PC-3 (cell line): ENCODE results near the gene CTNNA2.

Experiments used
- EZH2 ChIP-seq: fragments of 300-600 bp; sonication (generic); IDR thresholded peaks from one replicate; pipeline ENCODE4 v1.6.1; 2017; ENCODE audit warnings: antibody characterized with exemption, mild to moderate bottlenecking, low read length; ENCODE audit not compliant: unreplicated experiment
- EZH2phosphoT487 ChIP-seq: fragments of 300-600 bp; sonication (generic); IDR thresholded peaks from 2 replicates; pipeline ENCODE4 v1.6.1; 2018; ENCODE audit warnings: mild to moderate bottlenecking, antibody characterized with exemption, low read length, borderline replicate concordance
- TF ChIP-seq, protein P1 (sequence below): fragments of 300-600 bp; sonication (generic); conservative IDR thresholded peaks from 2 replicates; pipeline ENCODE4 v1.5.1; 2017; ENCODE audit warnings: antibody characterized with exemption, low read depth, mild to moderate bottlenecking, low read length

DNA sequence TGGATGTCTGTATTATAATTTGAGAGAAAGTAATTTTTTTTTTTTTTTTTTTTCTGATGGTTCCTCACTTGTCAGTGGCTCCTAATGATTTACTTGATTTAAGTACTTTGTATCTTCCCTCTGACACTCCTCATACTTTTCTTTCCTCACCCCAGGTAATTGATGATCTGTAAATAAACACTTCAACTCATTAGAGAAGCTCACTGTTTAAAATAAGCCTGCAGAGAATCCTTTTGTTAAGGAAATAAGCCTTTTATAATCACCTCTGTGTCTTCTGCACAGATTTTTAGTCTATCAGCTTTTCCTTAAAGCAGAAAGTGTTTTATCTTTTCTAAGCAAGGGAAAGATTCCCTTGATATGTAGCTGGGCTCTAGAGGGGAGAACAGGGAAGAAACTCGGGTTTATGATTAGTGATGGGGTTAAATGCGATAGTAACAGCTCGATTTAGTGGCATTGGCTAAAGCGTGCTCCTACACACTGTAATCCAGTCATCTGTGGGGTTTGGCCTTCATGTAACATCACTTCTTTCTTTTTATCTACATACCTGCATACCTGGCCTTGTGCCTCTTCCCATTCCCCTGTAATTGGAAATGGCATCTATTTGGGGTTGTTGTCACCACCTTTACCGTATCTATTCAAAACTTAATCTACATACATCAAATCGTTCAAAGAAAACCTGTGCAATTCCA is 851.8 kb downstream of the CTNNA2 start:
- TF ChIP-seq, protein P1, sequence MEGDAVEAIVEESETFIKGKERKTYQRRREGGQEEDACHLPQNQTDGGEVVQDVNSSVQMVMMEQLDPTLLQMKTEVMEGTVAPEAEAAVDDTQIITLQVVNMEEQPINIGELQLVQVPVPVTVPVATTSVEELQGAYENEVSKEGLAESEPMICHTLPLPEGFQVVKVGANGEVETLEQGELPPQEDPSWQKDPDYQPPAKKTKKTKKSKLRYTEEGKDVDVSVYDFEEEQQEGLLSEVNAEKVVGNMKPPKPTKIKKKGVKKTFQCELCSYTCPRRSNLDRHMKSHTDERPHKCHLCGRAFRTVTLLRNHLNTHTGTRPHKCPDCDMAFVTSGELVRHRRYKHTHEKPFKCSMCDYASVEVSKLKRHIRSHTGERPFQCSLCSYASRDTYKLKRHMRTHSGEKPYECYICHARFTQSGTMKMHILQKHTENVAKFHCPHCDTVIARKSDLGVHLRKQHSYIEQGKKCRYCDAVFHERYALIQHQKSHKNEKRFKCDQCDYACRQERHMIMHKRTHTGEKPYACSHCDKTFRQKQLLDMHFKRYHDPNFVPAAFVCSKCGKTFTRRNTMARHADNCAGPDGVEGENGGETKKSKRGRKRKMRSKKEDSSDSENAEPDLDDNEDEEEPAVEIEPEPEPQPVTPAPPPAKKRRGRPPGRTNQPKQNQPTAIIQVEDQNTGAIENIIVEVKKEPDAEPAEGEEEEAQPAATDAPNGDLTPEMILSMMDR, result no peak
- TF ChIP-seq EZH2 (no peak), EZH2phosphoT487 (no peak)
